DND-41 (cell line): ENCODE results near the gene ORM1.

Source experiments
- EZH2 ChIP-seq: IDR thresholded peaks from 3 replicates; pipeline ENCODE4 v1.6.1; 2012; ENCODE audit warnings: borderline replicate concordance, low read depth, mild to moderate bottlenecking, moderate library complexity, low read length, inconsistent platforms; ENCODE audit not compliant: severe bottlenecking
- TF ChIP-seq, protein P1 (sequence below): IDR thresholded peaks from 2 replicates; pipeline ENCODE4 v1.5.1; 2012; ENCODE audit warnings: borderline replicate concordance, low read length, moderate library complexity, mild to moderate bottlenecking; ENCODE audit not compliant: poor library complexity, severe bottlenecking; ENCODE audit errors: extremely low read depth

DNA sequence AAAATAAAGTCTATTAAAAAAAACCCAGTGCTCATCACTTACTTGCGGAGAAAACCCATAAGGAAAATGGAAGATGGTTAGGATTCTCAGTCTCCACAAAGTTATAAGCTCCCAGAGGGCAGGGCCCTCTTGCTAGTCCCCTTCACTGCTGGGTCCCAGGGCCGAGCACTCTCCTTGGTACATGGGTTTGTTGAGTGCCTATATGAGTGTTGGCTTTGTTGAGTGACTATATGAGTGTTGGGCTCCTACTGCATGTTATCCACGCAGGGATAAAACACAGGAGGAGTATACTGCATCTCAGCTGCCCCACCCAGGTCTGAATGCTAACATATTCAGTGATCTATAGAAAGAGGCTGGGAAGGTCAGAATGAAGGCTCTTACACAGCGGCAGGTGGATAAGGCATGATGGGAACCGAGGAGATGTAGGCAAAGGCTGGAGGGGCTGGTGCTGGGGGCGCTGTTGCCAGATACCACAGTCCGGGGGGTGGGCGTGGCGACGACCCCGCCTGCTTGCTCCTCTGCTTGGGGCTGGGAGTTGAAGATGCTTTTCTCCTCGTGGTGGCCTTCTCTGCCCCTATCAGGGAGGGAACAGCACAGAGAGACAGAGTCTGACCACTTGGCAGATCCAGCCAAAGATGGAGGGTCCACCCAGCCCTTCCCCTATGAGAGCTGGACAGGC lies 18.4 kb downstream of the ORM1 start:
- TF ChIP-seq, protein P1, sequence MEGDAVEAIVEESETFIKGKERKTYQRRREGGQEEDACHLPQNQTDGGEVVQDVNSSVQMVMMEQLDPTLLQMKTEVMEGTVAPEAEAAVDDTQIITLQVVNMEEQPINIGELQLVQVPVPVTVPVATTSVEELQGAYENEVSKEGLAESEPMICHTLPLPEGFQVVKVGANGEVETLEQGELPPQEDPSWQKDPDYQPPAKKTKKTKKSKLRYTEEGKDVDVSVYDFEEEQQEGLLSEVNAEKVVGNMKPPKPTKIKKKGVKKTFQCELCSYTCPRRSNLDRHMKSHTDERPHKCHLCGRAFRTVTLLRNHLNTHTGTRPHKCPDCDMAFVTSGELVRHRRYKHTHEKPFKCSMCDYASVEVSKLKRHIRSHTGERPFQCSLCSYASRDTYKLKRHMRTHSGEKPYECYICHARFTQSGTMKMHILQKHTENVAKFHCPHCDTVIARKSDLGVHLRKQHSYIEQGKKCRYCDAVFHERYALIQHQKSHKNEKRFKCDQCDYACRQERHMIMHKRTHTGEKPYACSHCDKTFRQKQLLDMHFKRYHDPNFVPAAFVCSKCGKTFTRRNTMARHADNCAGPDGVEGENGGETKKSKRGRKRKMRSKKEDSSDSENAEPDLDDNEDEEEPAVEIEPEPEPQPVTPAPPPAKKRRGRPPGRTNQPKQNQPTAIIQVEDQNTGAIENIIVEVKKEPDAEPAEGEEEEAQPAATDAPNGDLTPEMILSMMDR: no peak
- TF ChIP-seq EZH2: no peak
